Right forelimb (tissue), 1 donor: ENCODE data around the gene RNF220.

ENCODE experiments used
- DNase-seq: peaks from one replicate; pipeline ENCODE4 v3.0.0-alpha.2; 2018

RNF220 gene

DNA sequence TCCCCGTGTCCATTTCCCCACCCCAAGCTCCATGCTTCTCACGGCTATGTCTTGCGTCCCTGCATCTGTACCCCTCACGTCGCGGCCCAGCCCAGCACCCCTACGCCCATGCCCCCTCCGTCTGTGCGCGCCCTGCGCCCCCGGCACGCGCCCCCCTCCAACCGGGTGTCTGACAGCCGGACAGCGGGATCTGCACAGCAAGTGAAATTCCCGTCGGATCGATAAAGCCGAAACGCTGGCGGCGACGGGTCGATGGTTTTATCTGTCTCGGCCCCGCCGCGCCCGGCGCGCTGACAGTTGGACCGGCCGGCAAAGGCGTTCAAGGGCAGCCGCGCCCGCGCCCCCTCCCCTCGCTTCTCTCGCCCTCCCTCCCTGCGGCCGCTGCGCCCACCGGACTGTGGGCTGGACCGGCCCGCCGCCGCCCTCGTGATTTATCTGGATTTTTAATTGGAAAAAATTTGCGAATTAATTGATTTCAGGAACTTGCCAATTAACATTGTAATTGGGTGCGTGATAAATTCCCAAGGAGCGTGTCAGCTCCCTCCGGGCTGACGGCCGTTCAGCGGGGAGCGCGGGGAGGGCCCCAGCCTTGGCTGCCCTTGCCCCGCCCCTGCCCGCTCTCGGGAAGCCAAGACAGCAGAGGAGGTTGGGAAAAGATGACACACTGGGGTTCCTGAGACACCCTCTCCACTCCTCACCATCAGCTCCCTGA, 212.1 kb downstream of the RNF220 start:
- no peak for DNase-seq

GRCh38 chr1:44617703-44618029, 212.6 kb downstream of the RNF220 start:
- DNase-seq: no peak

- DNase-seq: no peak
Measured at GRCh38 chr1:44619261-44619900, 214.3 kb downstream of the RNF220 start.

DNA sequence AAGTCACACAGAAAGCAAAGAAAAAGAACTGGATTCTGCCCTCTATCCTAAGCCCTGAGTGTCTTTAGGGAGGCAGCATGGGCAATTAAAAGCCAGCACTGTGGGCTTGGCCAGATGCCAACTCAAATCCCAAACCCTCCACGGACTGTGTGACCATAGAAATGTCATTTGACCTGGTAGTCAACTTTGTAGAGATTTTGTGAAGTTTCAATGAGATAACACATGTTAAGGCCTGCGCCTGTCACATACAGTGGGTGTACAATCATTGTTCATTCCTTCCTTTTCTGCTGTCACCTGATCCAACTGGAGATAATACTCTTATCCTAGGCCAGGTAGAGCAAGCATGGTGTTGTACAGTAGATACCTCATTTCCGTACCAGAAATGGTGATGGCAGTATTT, 215.0 kb downstream of the RNF220 start:
- DNase-seq: no peak

DNA sequence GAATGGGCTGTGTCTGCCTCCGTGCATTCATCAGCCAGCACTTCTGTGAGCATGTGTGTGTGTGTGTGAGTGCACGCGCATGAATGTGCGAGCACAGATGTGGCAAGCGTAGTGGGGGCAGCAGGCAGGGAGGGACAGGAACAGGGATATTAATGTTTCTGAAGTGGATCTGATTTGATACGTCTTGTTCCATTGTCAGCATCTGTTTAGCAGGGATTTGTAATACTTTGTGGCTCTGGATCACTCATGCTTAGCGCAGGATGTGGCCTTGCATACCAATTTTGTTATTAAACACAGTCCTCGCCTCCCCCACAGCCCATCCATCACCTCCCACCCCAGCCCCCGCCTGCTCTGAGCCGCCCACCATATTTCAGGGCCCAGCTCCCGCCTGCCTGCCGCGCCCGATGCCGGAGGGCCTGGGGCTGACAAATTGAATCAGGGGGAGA, 216.8 kb downstream of the RNF220 start:
- no peak for DNase-seq

DNA sequence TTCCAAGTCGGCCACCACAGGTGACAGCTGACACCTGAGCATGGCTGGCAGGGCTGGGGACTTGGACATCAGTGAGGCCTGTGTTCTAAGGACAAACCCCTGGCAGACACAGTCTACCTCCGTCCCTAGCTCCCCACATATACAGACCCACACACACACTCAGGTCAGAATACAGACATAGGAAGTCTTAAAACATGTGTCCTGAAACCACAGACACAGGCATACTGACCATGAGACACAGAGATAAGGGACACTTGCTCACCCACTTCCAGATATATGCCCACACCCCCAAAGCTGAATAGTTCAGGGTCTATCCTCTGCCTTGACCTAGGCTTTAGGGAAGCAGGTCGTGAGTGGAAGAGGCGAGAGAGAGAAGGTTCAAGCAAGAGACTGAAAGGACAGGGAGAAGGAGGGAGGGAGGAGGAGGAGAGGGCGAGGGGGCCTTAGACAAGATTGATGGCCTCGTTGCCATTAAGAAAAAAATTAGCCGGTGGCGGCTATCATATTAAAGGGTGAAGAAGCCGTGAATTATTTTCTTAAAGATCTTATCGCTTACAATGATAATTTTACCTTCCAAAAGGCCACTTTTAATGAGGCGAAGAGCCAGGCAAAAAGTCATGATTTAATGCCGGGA, 219.3 kb downstream of the RNF220 start:
- DNase-seq: no peak

GRCh38 chr1:44625348-44625747, 220.3 kb downstream of the RNF220 start:
- no peak for DNase-seq

- DNase-seq: no peak
Measured at GRCh38 chr1:44628962-44629756, 224.1 kb downstream of the RNF220 start.

- DNase-seq: no peak
Measured at GRCh38 chr1:44630116-44630515, 225.1 kb downstream of the RNF220 start.

DNA sequence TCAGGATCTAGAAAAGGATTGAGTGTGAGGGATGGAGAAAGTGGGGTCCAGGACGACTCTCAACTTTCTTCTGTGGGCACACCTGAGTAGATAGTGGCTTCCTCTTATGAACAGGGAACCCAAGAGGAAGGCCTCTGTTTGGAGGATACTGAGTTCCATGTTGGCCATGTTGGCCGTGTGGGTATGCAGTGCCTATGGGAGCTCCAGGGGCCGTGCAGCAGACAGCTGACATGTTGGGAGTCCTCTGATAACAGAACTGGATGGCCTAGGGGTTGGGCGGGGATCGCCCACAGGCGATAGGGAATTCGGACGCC, 226.2 kb downstream of the RNF220 start:
- no peak for DNase-seq

DNA sequence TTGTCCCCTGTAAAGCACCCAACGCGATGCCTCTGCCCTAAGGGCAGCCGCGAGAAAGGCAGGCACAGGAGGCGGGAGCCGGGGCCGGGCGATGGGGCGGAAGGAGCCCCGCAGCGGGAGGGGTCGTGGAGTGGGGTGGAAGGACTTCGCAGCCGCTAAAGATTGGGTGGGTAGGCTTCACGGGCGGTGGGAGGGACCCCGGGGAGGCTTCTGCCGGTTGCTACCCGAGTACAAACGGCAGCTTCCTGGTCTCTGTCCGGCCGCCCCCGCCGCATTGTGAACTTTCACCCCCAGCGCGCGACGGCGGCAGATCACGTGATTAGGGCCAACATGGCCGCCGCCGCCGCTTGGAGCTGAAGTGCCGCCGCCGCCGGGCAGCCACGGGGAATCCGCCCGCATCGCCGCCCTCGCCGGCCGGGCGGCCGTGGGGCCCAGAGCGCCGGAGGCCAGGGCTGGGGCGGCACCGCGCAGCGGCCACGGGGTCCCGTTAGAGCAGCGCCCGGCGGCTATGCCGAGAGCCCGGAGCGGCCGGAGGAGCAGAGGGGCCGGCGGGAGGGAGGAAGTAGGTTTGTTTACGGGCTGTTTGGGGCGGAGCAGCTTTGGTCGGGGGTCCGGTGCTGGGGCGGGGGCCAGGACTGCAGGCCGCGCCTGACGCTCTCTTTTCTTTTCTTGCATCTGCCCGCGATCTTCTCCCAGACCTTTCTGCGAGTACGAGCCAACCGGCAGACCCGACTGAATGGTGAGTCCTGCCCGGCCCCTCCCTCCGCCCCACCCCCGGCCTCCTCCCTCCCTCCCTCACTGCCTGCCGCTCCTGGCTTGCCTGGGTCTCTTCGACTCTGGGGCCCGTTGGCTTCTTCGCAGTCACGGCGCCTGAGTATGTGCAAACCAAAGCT, 226.8 kb downstream of the RNF220 start:
- peak; percentile 95 for DNase-seq

GRCh38 chr1:44632598-44632997, 227.5 kb downstream of the RNF220 start:
- no peak for DNase-seq

DNA sequence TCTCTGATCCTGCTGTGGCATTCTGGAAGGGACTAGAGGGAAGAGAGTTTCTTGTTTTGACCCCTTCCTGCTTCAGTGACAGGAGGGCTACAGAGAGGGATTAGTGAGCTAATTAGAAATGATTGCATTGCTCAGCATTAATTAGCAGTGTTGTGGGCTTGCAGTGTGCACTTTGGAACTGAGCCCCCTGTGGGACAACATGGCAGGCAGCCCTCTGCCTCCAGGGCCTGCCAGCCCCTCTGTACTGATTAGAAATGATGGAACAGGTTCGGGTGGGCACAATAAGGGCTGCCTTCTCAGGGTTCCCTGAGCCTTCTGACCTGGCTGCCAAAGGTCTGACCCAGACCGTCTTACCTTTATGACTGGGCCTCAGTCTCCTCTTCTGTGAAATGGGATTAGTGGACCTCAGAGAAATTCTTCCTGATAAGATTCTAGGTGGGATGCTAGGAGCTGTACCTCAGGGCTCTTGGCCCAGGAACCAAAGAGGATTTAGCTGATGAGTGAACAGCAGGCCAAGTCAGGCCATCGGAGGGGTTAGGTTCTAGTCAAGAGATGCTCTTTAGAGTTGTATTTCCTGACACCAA, 229.6 kb downstream of the RNF220 start:
- DNase-seq: no peak

DNA sequence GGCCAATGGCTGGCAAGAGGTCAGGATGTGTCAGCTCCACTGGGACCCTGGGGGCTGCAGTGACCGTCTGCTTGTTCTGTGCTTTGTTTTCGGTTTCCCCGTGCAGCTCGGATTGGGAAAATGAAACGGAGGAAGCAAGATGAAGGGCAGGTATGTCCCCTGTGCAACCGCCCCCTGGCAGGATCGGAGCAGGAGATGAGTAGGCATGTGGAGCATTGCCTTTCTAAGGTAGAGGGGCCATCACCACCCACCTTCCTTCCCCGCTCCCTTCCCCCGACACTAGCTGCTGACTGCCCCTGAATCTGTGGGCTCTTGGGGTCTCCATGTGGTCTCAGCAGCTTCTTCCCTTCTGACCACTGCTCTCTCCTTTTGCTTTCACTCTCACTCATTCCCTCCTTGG, 230.4 kb downstream of the RNF220 start:
- DNase-seq: no peak

DNA sequence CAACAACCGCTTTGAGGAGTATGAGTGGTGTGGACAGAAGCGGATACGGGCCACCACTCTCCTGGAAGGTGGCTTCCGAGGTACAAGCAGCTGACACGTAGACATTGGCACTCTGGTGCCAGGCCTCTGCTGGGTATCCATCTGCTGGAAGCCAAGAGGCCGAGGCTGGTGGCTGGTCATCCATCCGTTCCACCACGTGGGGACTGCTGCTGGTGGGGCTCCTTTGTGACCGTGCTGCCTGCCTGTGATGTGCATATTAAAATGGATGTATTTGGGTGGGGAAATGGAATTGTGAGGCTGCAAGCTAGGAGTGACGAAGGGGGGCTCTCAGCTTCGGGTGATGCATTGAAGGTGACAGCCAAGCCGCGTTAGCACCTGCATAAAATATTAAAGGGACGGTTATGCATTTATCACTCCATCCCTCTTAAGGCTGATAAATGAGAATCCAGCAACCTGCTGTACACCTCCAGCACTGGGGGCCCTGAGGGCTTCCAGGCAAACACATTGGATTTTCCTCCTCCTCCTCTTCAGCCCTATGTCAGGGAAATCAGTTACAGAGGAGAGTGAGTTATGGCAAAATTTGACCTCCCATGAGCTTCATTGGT, 231.1 kb downstream of the RNF220 start:
- no peak for DNase-seq

DNA sequence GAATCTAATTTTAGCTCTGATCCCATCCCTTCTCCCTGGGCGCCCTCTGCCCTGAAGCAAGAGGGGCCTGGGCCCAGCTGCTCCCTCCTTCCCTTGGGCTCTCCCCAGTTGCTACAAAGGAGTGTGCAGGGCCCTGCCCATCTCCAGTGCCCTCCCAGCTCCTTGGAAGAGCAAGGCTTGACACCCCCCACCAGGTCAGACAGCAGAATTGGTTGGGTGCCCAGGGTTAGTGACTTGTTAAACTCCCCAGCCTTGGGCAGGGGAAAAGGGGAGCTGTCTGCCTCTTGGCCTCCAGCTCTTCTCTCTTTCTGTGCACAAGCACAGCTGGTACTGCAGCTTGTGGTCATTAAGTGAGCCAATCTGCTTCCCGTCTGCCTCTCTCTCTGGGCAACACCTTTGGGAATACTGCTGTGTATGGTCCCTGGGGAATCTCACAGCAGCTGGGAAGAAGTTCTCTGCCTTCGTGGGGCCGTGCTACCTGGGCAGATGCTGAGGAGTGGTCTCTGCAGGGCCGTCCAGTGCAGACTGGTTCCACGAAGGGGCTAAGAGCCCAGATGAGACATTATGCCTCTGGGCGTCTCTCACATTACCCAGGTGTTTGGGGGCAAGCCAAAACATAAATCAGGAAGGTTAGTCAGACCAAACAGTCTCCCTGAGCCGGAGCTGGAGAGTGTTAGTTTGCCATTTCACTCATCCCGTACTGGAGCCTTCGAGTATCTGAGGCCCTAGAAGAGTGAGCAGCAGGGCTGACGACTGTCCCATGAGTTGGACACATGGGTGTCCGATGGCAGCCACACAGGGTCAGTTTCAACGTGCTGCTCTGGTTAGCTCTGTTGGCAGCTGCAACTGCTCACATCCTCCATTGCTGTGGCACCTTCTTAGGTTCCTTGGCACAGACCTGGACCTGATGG, 231.9 kb downstream of the RNF220 start:
- no peak for DNase-seq

DNA sequence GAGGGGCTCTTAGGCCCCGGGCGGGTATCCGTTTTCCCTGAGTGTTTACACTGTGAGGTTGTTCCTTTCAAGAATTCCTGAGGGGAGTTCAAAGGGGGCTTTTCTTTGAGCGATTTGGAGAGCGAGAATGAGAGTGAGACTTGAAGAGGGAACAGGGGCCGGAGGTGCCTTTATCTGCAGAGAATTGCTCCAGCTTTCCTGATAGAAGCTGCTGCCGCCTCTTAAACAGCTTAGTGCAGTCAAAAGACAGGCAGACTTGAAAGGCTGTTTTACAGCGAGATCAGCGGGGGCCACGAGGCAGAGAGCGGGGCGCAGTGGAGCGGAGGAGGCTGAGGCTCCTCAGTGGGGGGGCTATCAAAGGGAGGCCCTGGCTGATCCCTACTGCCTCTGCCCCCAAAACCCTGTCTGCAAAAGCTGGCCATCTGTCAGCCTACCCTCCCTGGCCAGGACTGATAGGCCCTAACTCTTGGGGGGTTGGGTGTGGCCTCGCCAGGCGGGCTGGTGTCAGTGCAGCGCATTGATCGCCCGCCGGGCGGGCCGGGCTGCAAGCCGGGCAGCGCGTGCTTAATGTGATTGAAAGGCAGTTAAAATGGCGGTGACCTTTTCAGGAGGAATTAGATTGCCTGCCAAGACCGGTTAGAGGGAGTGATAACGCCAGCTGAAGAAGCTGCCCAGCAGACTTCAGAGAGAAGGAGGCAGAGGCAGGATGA, 232.8 kb downstream of the RNF220 start:
- no peak for DNase-seq

- DNase-seq: no peak
Measured at GRCh38 chr1:44640200-44640853, 235.3 kb downstream of the RNF220 start.
